HCT116 (cell line): ENCODE results near the gene RGS19.

Experiments used
- EZH2 ChIP-seq: fragments of 200-600 bp; sonication (generic); IDR thresholded peaks from 2 replicates; pipeline ENCODE4 v1.6.1; 2017; ENCODE audit warnings: antibody characterized with exemption, mixed run types
- EZH2phosphoT487 ChIP-seq: fragments of 200-600 bp; IDR thresholded peaks from 2 replicates; pipeline ENCODE4 v1.6.1; 2018; ENCODE audit warnings: antibody characterized with exemption, borderline replicate concordance
- JUND ChIP-seq: IDR thresholded peaks from 2 replicates; pipeline ENCODE4 v1.6.1; 2012
- POLR2A ChIP-seq: IDR thresholded peaks from 2 replicates; pipeline ENCODE4 v1.7.0; 2011; ENCODE audit warnings: borderline replicate concordance; ENCODE audit not compliant: insufficient read depth, insufficient read length; ENCODE audit errors: extremely low read depth
- POLR2AphosphoS5 ChIP-seq: IDR thresholded peaks from 2 replicates; pipeline ENCODE4 v1.6.1; 2011; ENCODE audit warnings: mild to moderate bottlenecking, low read depth, low read length, moderate library complexity
- RAD21 ChIP-seq: IDR thresholded peaks from 2 replicates; pipeline ENCODE4 v1.6.1; 2012; ENCODE audit warnings: low read depth, mild to moderate bottlenecking
- SIN3A ChIP-seq: IDR thresholded peaks from 2 replicates; pipeline ENCODE4 v1.6.1; 2012; ENCODE audit warnings: low read depth
- SRF ChIP-seq: IDR thresholded peaks from 2 replicates; pipeline ENCODE4 v1.6.1; 2012; ENCODE audit warnings: low read depth
- TCF7L2 ChIP-seq: IDR thresholded peaks from 2 replicates; pipeline ENCODE4 v1.7.0; 2011; ENCODE audit warnings: borderline replicate concordance, inconsistent platforms; ENCODE audit not compliant: insufficient read depth, insufficient read length; ENCODE audit errors: extremely low read depth
- YY1 ChIP-seq: IDR thresholded peaks from 2 replicates; pipeline ENCODE4 v1.6.1; 2011; ENCODE audit warnings: low read length, low read depth, moderate library complexity, mild to moderate bottlenecking; ENCODE audit not compliant: insufficient replicate concordance; ENCODE audit errors: extremely low read depth
- TF ChIP-seq, protein P1 (sequence below), 3 experiments: fragments of 200-600 bp in 1 of 3; sonication (generic) in 1 of 3; IDR thresholded peaks in 2 of 3; conservative IDR thresholded peaks in 1 of 3; 2 replicates each; pipeline ENCODE4 v1.5.1; 2012 to 2017; ENCODE audit warnings: low read depth in 2 of 3, low read length in 2 of 3, antibody characterized with exemption in 1 of 3, borderline replicate concordance in 1 of 3, control low read depth in 1 of 3, mild to moderate bottlenecking in 1 of 3, mixed read lengths in 1 of 3, mixed run types in 1 of 3, moderate library complexity in 1 of 3; ENCODE audit not compliant: insufficient read depth in 1 of 3
- TF ChIP-seq, protein P2 (sequence below): IDR thresholded peaks from 2 replicates; pipeline ENCODE4 v1.6.1; 2012
- TF ChIP-seq, protein P3 (sequence below): IDR thresholded peaks from 2 replicates; pipeline ENCODE4 v1.6.1; 2011; ENCODE audit warnings: mild to moderate bottlenecking, low read length, moderate library complexity; ENCODE audit not compliant: insufficient replicate concordance; ENCODE audit errors: extremely low read depth

DNA sequence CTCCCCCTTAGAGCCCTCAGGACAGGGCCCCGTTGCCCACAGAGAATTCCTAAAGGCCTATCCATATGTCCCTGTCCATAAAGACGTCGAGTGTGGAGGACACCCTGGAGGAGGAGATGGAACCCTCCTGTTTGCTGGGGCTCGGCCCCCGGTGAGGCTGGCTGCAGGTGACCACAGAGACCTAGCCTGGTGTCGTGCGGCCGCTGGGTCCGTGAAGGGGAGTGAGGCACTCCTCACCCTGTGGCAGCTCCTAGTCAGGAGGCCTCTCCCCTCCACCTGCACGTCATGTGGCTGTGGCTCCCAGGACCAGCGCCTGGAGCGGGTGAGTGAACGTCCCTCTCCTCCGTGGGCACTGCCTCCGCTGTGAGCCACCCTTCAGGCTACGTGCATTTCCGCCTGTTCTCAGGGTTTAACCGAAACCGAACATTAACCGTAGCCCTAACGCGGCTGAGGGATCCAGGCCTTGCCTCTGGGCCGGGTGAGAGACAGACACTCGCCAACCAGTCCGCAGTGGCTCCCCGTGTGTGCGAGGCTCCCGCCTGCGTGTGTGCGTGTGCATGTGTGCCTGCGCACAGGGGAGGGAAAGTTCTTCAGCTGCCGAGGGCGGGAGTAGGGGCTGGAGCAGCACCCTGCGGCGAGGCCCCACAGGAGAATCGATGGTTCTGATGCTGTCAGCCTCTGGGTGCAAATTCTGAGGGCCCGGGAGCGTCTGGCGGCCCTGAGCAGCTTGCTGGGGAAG, 22.3 kb downstream of the RGS19 start:
- TF ChIP-seq RAD21 (no peak), POLR2A (no peak), EZH2 (no peak), TCF7L2 (no peak), JUND (no peak), SIN3A (no peak), POLR2AphosphoS5 (no peak), EZH2phosphoT487 (no peak), SRF (no peak), YY1 (no peak)
- TF ChIP-seq, protein P1, sequence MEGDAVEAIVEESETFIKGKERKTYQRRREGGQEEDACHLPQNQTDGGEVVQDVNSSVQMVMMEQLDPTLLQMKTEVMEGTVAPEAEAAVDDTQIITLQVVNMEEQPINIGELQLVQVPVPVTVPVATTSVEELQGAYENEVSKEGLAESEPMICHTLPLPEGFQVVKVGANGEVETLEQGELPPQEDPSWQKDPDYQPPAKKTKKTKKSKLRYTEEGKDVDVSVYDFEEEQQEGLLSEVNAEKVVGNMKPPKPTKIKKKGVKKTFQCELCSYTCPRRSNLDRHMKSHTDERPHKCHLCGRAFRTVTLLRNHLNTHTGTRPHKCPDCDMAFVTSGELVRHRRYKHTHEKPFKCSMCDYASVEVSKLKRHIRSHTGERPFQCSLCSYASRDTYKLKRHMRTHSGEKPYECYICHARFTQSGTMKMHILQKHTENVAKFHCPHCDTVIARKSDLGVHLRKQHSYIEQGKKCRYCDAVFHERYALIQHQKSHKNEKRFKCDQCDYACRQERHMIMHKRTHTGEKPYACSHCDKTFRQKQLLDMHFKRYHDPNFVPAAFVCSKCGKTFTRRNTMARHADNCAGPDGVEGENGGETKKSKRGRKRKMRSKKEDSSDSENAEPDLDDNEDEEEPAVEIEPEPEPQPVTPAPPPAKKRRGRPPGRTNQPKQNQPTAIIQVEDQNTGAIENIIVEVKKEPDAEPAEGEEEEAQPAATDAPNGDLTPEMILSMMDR (IDR thresholded peaks at IDR 0.05 in 2 of 3, conservative IDR thresholded peaks at IDR 0.05 in 1 of 3; ENCODE audit: borderline replicate concordance in 1 of 3, insufficient read depth in 1 of 3, low read depth in 2 of 3, low read length in 2 of 3) = no peak
- TF ChIP-seq, protein P2, sequence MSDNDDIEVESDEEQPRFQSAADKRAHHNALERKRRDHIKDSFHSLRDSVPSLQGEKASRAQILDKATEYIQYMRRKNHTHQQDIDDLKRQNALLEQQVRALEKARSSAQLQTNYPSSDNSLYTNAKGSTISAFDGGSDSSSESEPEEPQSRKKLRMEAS = no peak
- TF ChIP-seq, protein P3, sequence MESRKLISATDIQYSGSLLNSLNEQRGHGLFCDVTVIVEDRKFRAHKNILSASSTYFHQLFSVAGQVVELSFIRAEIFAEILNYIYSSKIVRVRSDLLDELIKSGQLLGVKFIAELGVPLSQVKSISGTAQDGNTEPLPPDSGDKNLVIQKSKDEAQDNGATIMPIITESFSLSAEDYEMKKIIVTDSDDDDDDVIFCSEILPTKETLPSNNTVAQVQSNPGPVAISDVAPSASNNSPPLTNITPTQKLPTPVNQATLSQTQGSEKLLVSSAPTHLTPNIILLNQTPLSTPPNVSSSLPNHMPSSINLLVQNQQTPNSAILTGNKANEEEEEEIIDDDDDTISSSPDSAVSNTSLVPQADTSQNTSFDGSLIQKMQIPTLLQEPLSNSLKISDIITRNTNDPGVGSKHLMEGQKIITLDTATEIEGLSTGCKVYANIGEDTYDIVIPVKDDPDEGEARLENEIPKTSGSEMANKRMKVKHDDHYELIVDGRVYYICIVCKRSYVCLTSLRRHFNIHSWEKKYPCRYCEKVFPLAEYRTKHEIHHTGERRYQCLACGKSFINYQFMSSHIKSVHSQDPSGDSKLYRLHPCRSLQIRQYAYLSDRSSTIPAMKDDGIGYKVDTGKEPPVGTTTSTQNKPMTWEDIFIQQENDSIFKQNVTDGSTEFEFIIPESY = no peak
